Parathyroid adenoma (tissue), 2 donors: Measurements from ENCODE around the gene RBBP4.
A peak's percentile ranks its signal among the peaks of the same experiment; 100 is the strongest.

Experiments used
- H2AFZ ChIP-seq: fragments of 300-600 bp; sonication (generic); one replicate; pipeline ENCODE4 v1.7.0; 2017; ENCODE audit warnings: antibody characterized with exemption, mild to moderate bottlenecking
- H3K27ac ChIP-seq: fragments of 300-600 bp; sonication (generic); one replicate; pipeline ENCODE4 v1.7.0; 2017
- H3K27me3 ChIP-seq: fragments of 300-600 bp; sonication (generic); one replicate; pipeline ENCODE4 v1.7.0; 2017; ENCODE audit warnings: low read length; ENCODE audit not compliant: control insufficient read depth, insufficient read depth
- H3K36me3 ChIP-seq: fragments of 300-600 bp; sonication (generic); one replicate; pipeline ENCODE4 v1.7.0; 2017; ENCODE audit warnings: low read length; ENCODE audit not compliant: control insufficient read depth, insufficient read depth
- H3K4me1 ChIP-seq: fragments of 300-600 bp; sonication (generic); one replicate; pipeline ENCODE4 v1.7.0; 2017; ENCODE audit warnings: control low read depth
- H3K4me2 ChIP-seq: fragments of 300-600 bp; sonication (generic); one replicate; pipeline ENCODE4 v1.7.0; 2017; ENCODE audit warnings: low read length
- H3K4me3 ChIP-seq: fragments of 300-600 bp; sonication (generic); one replicate; pipeline ENCODE4 v1.7.0; 2017; ENCODE audit warnings: low read depth, low read length
- H3K79me2 ChIP-seq: fragments of 300-600 bp; sonication (generic); one replicate; pipeline ENCODE4 v1.7.0; 2017; ENCODE audit warnings: control low read depth
- H3K9ac ChIP-seq: fragments of 300-600 bp; sonication (generic); one replicate; pipeline ENCODE4 v1.7.0; 2017; ENCODE audit warnings: mild to moderate bottlenecking
- H3K9me3 ChIP-seq: fragments of 300-600 bp; sonication (generic); one replicate; pipeline ENCODE4 v1.7.0; 2017; ENCODE audit warnings: low read length; ENCODE audit not compliant: control insufficient read depth
- CTCF ChIP-seq: fragments of 300-600 bp; sonication (generic); IDR thresholded peaks from one replicate; pipeline ENCODE4 v1.7.0; 2017; ENCODE audit warnings: antibody characterized with exemption, mild to moderate bottlenecking
- donor health status: primary hyperparathyroidism.

The RBBP4 gene

GRCh38 chr1:32713081-32713480, 62.1 kb downstream of the RBBP4 start:
- no peaks in the 10 kb centered on the region for H3K27me3 ChIP-seq
- H3K4me3 ChIP-seq: no peak overlapping the region
- TF ChIP-seq CTCF: no peak
- no peak overlapping the region for H2AFZ ChIP-seq
- no peak overlapping the region for H3K4me2 ChIP-seq
- H3K9ac ChIP-seq: no peak overlapping the region
- H3K4me1 ChIP-seq: peaks cover 4% of the 10 kb centered on the region
- H3K79me2 ChIP-seq: no peaks in the 10 kb centered on the region
- no peak overlapping the region for H3K27ac ChIP-seq
- H3K36me3 ChIP-seq: no peaks in the 10 kb centered on the region
- H3K9me3 ChIP-seq: no peaks in the 10 kb centered on the region

GRCh38 chr1:32714277-32714676, 63.3 kb downstream of the RBBP4 start:
- no peak overlapping the region for H3K27ac ChIP-seq
- H2AFZ ChIP-seq: no peak overlapping the region
- H3K4me3 ChIP-seq: no peak overlapping the region
- no peaks in the 10 kb centered on the region for H3K36me3 ChIP-seq
- peaks cover 4% of the 10 kb centered on the region for H3K4me1 ChIP-seq
- no peak overlapping the region for H3K9ac ChIP-seq
- no peak overlapping the region for H3K4me2 ChIP-seq
- H3K27me3 ChIP-seq: no peaks in the 10 kb centered on the region
- no peaks in the 10 kb centered on the region for H3K79me2 ChIP-seq
- no peaks in the 10 kb centered on the region for H3K9me3 ChIP-seq
- TF ChIP-seq CTCF: no peak

- Histone ChIP-seq H2AFZ (no peak overlapping the region), H3K4me2 (no peak overlapping the region), H3K4me3 (no peak overlapping the region), H3K27me3 (no peaks in the 10 kb centered on the region), H3K79me2 (no peaks in the 10 kb centered on the region), H3K27ac (peak overlapping the region; percentile 67), H3K9ac (no peak overlapping the region), H3K9me3 (no peaks in the 10 kb centered on the region), H3K36me3 (no peaks in the 10 kb centered on the region), H3K4me1 (peaks cover 4% of the 10 kb centered on the region)
- no peak for TF ChIP-seq CTCF
Measured at GRCh38 chr1:32715901-32716311, 64.9 kb downstream of the RBBP4 start.

- no peak overlapping the region for H3K9ac ChIP-seq
- no peak for TF ChIP-seq CTCF
Measured at GRCh38 chr1:32716312-32717148, 65.5 kb downstream of the RBBP4 start.

GRCh38 chr1:32717503-32717902, 66.5 kb downstream of the RBBP4 start:
- Histone ChIP-seq H3K9ac (no peak overlapping the region), H2AFZ (no peak overlapping the region), H3K4me1 (peaks cover 4% of the 10 kb centered on the region), H3K27me3 (no peaks in the 10 kb centered on the region), H3K4me2 (no peak overlapping the region), H3K4me3 (no peak overlapping the region), H3K36me3 (no peaks in the 10 kb centered on the region), H3K27ac (no peak overlapping the region), H3K79me2 (no peaks in the 10 kb centered on the region), H3K9me3 (no peaks in the 10 kb centered on the region)
- no peak for TF ChIP-seq CTCF

More at GRCh38 chr1:32716312-32717148, 65.5 kb downstream of the RBBP4 start:
- H3K4me2 ChIP-seq: peak overlapping the region; percentile 56
- no peaks in the 10 kb centered on the region for H3K9me3 ChIP-seq
- no peaks in the 10 kb centered on the region for H3K27me3 ChIP-seq
- H2AFZ ChIP-seq: peak overlapping the region; percentile 67
- H3K4me1 ChIP-seq: peaks cover 4% of the 10 kb centered on the region
- no peaks in the 10 kb centered on the region for H3K79me2 ChIP-seq
- peak overlapping the region; percentile 38 for H3K4me3 ChIP-seq
- H3K36me3 ChIP-seq: no peaks in the 10 kb centered on the region
- H3K27ac ChIP-seq: peak overlapping the region; percentile 67
